GM23338 (cell line): ENCODE data around the gene GOLGA1. TPM values are rescaled to one million over a fixed set of nuclear protein-coding genes. Genes with fewer than 3 reads are reported as not detected.

Source experiments
- ATAC-seq: fragments of 200-7000 bp; cut with Tn5 transposase; 3 replicates; pipeline ENCODE4 v1.9.1; 2020
- DNase-seq: peaks from one replicate; pipeline ENCODE4 v3.0.0-alpha.2; 2015; ENCODE audit warnings: low spot score
- H2AFZ ChIP-seq: fragments of 200-600 bp; sonication (generic); 2 replicates; pipeline ENCODE4 v1.8.0; 2016; ENCODE audit warnings: antibody characterized with exemption, mild to moderate bottlenecking, moderate library complexity
- H3F3A ChIP-seq: fragments of 200-600 bp; sonication (generic); replicated peaks from 2 replicates; pipeline ENCODE4 v1.8.0; 2017; ENCODE audit warnings: antibody characterized with exemption, mixed run types, low read depth
- H3K27ac ChIP-seq: fragments of 200-600 bp; sonication (generic); 2 replicates; pipeline ENCODE4 v1.6.1; 2016; ENCODE audit warnings: low read depth
- H3K27me3 ChIP-seq: fragments of 200-600 bp; sonication (generic); 2 replicates; pipeline ENCODE4 v1.8.0; 2016; ENCODE audit warnings: mild to moderate bottlenecking, mixed run types, moderate library complexity; ENCODE audit not compliant: insufficient read depth
- H3K36me3 ChIP-seq: fragments of 200-600 bp; sonication (generic); 2 replicates; pipeline ENCODE4 v1.8.0; 2016; ENCODE audit warnings: mild to moderate bottlenecking; ENCODE audit not compliant: insufficient read depth
- H3K4me1 ChIP-seq: fragments of 200-600 bp; sonication (generic); 2 replicates; pipeline ENCODE4 v1.8.0; 2016; ENCODE audit warnings: mild to moderate bottlenecking, moderate library complexity; ENCODE audit not compliant: insufficient read depth
- H3K4me2 ChIP-seq: fragments of 200-600 bp; sonication (generic); 2 replicates; pipeline ENCODE4 v1.7.1; 2017; ENCODE audit warnings: mixed run types
- H3K4me3 ChIP-seq: fragments of 200-600 bp; sonication (generic); 2 replicates; pipeline ENCODE4 v1.6.1; 2016; ENCODE audit warnings: mixed run types
- H3K79me2 ChIP-seq: fragments of 200-600 bp; sonication (generic); replicated peaks from 2 replicates; pipeline ENCODE4 v1.8.0; 2017; ENCODE audit warnings: mild to moderate bottlenecking; ENCODE audit not compliant: insufficient read depth
- H3K9me2 ChIP-seq: fragments of 200-600 bp; sonication (generic); 2 replicates; pipeline ENCODE4 v1.8.0; 2017; ENCODE audit not compliant: insufficient read depth
- H4K20me1 ChIP-seq: fragments of 200-600 bp; sonication (generic); replicated peaks from 2 replicates; pipeline ENCODE4 v1.8.0; 2017; ENCODE audit warnings: mild to moderate bottlenecking; ENCODE audit not compliant: insufficient read depth
- H3K27ac Mint-ChIP-seq: 2 replicates; pipeline ENCODE4 v1.8.0; 2020; ENCODE audit warnings: inconsistent platforms, mild to moderate bottlenecking, moderate library complexity, mixed read lengths
- H3K27me3 Mint-ChIP-seq: 3 replicates; pipeline ENCODE4 v1.8.0; 2022; ENCODE audit warnings: low read depth, mild to moderate bottlenecking, moderate library complexity, mixed read lengths, inconsistent platforms; ENCODE audit not compliant: insufficient read depth, poor library complexity
- H3K36me3 Mint-ChIP-seq: 3 replicates; pipeline ENCODE4 v1.8.0; 2021; ENCODE audit warnings: low read depth, mild to moderate bottlenecking, inconsistent platforms, moderate library complexity, mixed read lengths
- H3K4me1 Mint-ChIP-seq: 3 replicates; pipeline ENCODE4 v1.8.0; 2020; ENCODE audit warnings: mild to moderate bottlenecking, inconsistent platforms, mixed read lengths
- H3K4me3 Mint-ChIP-seq: 3 replicates; pipeline ENCODE4 v1.8.0; 2021; ENCODE audit warnings: moderate library complexity, mild to moderate bottlenecking, inconsistent platforms, mixed read lengths
- H3K9me3 Mint-ChIP-seq: 3 replicates; pipeline ENCODE4 v1.8.0; 2020; ENCODE audit warnings: moderate library complexity, mild to moderate bottlenecking, inconsistent platforms, mixed read lengths
- EZH2 ChIP-seq: fragments of 200-600 bp; sonication (generic); IDR thresholded peaks from one replicate; pipeline ENCODE4 v1.8.0; 2017; ENCODE audit warnings: antibody characterized with exemption, mild to moderate bottlenecking, low read depth; ENCODE audit not compliant: unreplicated experiment
- STAT1 ChIP-seq: IDR thresholded peaks from one replicate; pipeline ENCODE4 v1.6.1; 2016; ENCODE audit warnings: antibody characterized with exemption; ENCODE audit not compliant: unreplicated experiment
- ZNF114 ChIP-seq: fragments of 250-450 bp; sonication (Bioruptor Pico); IDR thresholded peaks from 2 replicates; pipeline ENCODE4 v1.5.0; 2020; ENCODE audit warnings: mild to moderate bottlenecking, moderate library complexity
- polyA plus RNA-seq: library from polyadenylated mRNA; unstranded; fragments of >200 nt; fragmentation: Nextera tagmentation; extraction: Ambion mirVana; gene quantifications from 2 replicates; pipeline ENCODE4 v1.2.1, GENCODE V29; 2016
- total RNA-seq: library from RNA; depleted of rRNA; stranded (reverse); fragments of >200 nt; shearing (Covaris generic); gene quantifications from 2 replicates; pipeline ENCODE4 v1.2.3, GENCODE V29; 2014
- TF ChIP-seq, protein P1 (sequence below), 2 experiments: fragments of 200-600 bp in 1 of 2; sonication (generic) in 1 of 2; conservative IDR thresholded peaks; 2 replicates each; pipeline versions ENCODE4 v1.5.1 to v1.6.1; 2016 to 2017; ENCODE audit warnings: antibody characterized with exemption in 2 of 2, low read depth in 2 of 2, mild to moderate bottlenecking in 2 of 2, moderate library complexity in 1 of 2
- TF ChIP-seq, protein P2 (sequence below): IDR thresholded peaks from 2 replicates; pipeline ENCODE4 v1.6.1; 2016; ENCODE audit warnings: antibody characterized with exemption
- TF ChIP-seq, protein P3 (sequence below): fragments of 250-450 bp; sonication (Bioruptor Pico); IDR thresholded peaks from 2 replicates; pipeline ENCODE4 v1.5.0; 2020; ENCODE audit warnings: mild to moderate bottlenecking, moderate library complexity
- TF ChIP-seq, protein P4 (sequence below): IDR thresholded peaks from one replicate; pipeline ENCODE4 v1.6.1; 2018; ENCODE audit warnings: antibody characterized with exemption; ENCODE audit not compliant: unreplicated experiment

The GOLGA1 gene
- total and polyA plus RNA-seq, 2 experiments from 2014 or later = 6.1 to 8.0 TPM

DNA sequence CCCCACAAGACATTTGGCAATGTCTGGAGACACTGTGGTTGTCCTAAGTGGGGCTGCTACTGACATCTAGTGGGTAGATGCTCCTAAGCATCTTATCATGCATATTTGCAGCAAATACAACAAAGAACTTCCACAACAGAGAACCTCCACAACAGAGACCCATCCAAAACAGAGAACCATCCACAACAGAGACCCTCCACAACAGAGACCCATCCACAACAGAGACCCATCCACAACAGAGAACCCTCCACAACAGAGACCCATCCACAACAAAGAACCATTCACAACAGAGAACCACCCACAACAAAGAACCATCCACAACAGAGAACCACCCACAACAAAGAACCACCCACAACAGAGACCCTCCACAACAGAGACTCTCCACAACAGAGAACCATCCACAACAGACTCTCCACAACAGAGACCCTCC, 46.1 kb downstream of the GOLGA1 start:
- no peaks in the 10 kb centered on the region for H3K27me3 ChIP-seq
- H3K4me2 ChIP-seq = no peak overlapping the region
- TF ChIP-seq STAT1 = no peak
- TF ChIP-seq, protein P1, sequence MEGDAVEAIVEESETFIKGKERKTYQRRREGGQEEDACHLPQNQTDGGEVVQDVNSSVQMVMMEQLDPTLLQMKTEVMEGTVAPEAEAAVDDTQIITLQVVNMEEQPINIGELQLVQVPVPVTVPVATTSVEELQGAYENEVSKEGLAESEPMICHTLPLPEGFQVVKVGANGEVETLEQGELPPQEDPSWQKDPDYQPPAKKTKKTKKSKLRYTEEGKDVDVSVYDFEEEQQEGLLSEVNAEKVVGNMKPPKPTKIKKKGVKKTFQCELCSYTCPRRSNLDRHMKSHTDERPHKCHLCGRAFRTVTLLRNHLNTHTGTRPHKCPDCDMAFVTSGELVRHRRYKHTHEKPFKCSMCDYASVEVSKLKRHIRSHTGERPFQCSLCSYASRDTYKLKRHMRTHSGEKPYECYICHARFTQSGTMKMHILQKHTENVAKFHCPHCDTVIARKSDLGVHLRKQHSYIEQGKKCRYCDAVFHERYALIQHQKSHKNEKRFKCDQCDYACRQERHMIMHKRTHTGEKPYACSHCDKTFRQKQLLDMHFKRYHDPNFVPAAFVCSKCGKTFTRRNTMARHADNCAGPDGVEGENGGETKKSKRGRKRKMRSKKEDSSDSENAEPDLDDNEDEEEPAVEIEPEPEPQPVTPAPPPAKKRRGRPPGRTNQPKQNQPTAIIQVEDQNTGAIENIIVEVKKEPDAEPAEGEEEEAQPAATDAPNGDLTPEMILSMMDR (conservative IDR thresholded peaks at IDR 0.05; ENCODE audit: low read depth in 2 of 2) = peak; percentile 60 to 84
- 0 out of 2 replicates have a peak overlapping the region, but pooled peaks have one; percentile 63 for H2AFZ ChIP-seq
- 0 out of 2 replicates have a peak, but pooled peaks cover 4% of the 10 kb centered on the region for H3F3A ChIP-seq
- H3K79me2 ChIP-seq = no peaks in the 10 kb centered on the region
- Mint-ChIP-seq H3K27me3 (peaks cover 12% of the 10 kb centered on the region), H3K9me3 (no peaks in the 10 kb centered on the region), H3K27ac (no peak overlapping the region), H3K4me3 (no peak overlapping the region), H3K4me1 (peaks cover 8% of the 10 kb centered on the region), H3K36me3 (peaks cover 4% of the 10 kb centered on the region; the same call in 1 of the 3 replicates)
- peak; percentile 77 for DNase-seq
- H3K4me1 ChIP-seq = peaks cover 9% of the 10 kb centered on the region
- 0 out of 2 replicates have a peak, but pooled peaks cover 5% of the 10 kb centered on the region for H3K36me3 ChIP-seq
- no peak overlapping the region for H3K27ac ChIP-seq
- ATAC-seq = peak; percentile 94
- no peaks in the 10 kb centered on the region for H3K9me2 ChIP-seq
- H4K20me1 ChIP-seq = peaks cover 3% of the 10 kb centered on the region; the same call in 1 of the 2 replicates
- no peak overlapping the region for H3K4me3 ChIP-seq

DNA sequence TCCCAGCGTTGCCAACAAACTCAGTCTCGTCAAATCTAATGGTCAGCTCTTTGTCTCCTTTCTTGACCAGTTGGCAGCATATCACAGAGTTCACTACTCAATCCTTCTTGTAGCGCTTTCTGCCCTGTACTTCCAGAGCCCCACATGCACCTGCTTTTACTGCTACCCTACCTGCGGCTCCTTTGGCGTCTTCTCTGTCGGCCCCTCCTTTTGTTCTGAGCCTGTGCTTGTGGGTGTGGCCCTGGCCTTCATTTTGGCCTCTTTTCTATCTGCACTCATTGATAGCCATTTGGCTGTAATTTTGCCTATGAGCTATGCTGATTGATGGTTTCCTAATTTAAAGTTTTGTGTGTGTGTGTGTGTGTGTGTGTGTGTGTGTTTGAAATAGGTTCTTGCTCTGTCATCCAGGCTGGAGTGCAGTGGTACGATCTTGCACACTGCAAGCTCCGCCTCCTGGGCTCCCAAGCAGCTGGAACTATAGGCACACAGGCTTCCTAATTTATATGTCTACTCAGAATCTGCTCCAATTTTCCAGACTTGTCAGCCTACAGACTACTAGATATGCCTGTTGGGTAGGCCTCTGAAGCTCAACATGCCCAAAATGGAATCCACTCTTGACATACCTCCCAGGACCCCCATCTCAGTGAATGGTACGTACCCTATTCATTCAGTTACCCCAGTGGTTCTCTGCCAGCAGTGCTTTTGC, 46.7 kb downstream of the GOLGA1 start:
- DNase-seq = peak; percentile 24
- H3K27ac Mint-ChIP-seq = peak overlapping the region; percentile 23; the same call in 1 of the 2 replicates
- Histone ChIP-seq H3K9me2 (no peaks in the 10 kb centered on the region), H3K4me2 (no peak overlapping the region), H3K79me2 (no peaks in the 10 kb centered on the region), H3K27me3 (no peaks in the 10 kb centered on the region), H3K36me3 (0 out of 2 replicates have a peak, but pooled peaks cover 5% of the 10 kb centered on the region), H2AFZ (0 out of 2 replicates have a peak overlapping the region, but pooled peaks have one; percentile 63), H3K4me1 (peaks cover 9% of the 10 kb centered on the region), H3K27ac (no peak overlapping the region), H3F3A (0 out of 2 replicates have a peak, but pooled peaks cover 4% of the 10 kb centered on the region), H3K4me3 (no peak overlapping the region), H4K20me1 (peaks cover 3% of the 10 kb centered on the region; the same call in 1 of the 2 replicates)
- H3K4me3 Mint-ChIP-seq = no peak overlapping the region
- H3K9me3 Mint-ChIP-seq = no peaks in the 10 kb centered on the region
- peaks cover 8% of the 10 kb centered on the region for H3K4me1 Mint-ChIP-seq
- H3K36me3 Mint-ChIP-seq = peaks cover 4% of the 10 kb centered on the region; the same call in 1 of the 3 replicates
- ATAC-seq = peak; percentile 80
- peaks cover 13% of the 10 kb centered on the region for H3K27me3 Mint-ChIP-seq
- TF ChIP-seq, protein P2, sequence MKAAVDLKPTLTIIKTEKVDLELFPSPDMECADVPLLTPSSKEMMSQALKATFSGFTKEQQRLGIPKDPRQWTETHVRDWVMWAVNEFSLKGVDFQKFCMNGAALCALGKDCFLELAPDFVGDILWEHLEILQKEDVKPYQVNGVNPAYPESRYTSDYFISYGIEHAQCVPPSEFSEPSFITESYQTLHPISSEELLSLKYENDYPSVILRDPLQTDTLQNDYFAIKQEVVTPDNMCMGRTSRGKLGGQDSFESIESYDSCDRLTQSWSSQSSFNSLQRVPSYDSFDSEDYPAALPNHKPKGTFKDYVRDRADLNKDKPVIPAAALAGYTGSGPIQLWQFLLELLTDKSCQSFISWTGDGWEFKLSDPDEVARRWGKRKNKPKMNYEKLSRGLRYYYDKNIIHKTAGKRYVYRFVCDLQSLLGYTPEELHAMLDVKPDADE = no peak
- TF ChIP-seq, protein P3, sequence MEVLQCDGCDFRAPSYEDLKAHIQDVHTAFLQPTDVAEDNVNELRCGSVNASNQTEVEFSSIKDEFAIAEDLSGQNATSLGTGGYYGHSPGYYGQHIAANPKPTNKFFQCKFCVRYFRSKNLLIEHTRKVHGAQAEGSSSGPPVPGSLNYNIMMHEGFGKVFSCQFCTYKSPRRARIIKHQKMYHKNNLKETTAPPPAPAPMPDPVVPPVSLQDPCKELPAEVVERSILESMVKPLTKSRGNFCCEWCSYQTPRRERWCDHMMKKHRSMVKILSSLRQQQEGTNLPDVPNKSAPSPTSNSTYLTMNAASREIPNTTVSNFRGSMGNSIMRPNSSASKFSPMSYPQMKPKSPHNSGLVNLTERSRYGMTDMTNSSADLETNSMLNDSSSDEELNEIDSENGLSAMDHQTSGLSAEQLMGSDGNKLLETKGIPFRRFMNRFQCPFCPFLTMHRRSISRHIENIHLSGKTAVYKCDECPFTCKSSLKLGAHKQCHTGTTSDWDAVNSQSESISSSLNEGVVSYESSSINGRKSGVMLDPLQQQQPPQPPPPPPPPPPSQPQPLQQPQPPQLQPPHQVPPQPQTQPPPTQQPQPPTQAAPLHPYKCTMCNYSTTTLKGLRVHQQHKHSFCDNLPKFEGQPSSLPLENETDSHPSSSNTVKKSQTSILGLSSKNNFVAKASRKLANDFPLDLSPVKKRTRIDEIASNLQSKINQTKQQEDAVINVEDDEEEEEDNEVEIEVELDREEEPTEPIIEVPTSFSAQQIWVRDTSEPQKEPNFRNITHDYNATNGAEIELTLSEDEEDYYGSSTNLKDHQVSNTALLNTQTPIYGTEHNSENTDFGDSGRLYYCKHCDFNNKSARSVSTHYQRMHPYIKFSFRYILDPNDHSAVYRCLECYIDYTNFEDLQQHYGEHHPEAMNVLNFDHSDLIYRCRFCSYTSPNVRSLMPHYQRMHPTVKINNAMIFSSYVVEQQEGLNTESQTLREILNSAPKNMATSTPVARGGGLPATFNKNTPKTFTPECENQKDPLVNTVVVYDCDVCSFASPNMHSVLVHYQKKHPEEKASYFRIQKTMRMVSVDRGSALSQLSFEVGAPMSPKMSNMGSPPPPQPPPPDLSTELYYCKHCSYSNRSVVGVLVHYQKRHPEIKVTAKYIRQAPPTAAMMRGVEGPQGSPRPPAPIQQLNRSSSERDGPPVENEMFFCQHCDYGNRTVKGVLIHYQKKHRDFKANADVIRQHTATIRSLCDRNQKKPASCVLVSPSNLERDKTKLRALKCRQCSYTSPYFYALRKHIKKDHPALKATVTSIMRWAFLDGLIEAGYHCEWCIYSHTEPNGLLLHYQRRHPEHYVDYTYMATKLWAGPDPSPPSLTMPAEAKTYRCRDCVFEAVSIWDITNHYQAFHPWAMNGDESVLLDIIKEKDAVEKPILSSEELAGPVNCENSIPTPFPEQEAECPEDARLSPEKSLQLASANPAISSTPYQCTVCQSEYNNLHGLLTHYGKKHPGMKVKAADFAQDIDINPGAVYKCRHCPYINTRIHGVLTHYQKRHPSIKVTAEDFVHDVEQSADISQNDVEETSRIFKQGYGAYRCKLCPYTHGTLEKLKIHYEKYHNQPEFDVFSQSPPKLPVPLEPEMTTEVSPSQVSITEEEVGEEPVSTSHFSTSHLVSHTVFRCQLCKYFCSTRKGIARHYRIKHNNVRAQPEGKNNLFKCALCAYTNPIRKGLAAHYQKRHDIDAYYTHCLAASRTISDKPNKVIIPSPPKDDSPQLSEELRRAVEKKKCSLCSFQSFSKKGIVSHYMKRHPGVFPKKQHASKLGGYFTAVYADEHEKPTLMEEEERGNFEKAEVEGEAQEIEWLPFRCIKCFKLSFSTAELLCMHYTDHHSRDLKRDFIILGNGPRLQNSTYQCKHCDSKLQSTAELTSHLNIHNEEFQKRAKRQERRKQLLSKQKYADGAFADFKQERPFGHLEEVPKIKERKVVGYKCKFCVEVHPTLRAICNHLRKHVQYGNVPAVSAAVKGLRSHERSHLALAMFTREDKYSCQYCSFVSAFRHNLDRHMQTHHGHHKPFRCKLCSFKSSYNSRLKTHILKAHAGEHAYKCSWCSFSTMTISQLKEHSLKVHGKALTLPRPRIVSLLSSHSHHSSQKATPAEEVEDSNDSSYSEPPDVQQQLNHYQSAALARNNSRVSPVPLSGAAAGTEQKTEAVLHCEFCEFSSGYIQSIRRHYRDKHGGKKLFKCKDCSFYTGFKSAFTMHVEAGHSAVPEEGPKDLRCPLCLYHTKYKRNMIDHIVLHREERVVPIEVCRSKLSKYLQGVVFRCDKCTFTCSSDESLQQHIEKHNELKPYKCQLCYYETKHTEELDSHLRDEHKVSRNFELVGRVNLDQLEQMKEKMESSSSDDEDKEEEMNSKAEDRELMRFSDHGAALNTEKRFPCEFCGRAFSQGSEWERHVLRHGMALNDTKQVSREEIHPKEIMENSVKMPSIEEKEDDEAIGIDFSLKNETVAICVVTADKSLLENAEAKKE (CRISPR knock-in tag) = no peak
- TF ChIP-seq ZNF114 (CRISPR knock-in tag) (no peak), EZH2 (no peak)
- TF ChIP-seq, protein P4, sequence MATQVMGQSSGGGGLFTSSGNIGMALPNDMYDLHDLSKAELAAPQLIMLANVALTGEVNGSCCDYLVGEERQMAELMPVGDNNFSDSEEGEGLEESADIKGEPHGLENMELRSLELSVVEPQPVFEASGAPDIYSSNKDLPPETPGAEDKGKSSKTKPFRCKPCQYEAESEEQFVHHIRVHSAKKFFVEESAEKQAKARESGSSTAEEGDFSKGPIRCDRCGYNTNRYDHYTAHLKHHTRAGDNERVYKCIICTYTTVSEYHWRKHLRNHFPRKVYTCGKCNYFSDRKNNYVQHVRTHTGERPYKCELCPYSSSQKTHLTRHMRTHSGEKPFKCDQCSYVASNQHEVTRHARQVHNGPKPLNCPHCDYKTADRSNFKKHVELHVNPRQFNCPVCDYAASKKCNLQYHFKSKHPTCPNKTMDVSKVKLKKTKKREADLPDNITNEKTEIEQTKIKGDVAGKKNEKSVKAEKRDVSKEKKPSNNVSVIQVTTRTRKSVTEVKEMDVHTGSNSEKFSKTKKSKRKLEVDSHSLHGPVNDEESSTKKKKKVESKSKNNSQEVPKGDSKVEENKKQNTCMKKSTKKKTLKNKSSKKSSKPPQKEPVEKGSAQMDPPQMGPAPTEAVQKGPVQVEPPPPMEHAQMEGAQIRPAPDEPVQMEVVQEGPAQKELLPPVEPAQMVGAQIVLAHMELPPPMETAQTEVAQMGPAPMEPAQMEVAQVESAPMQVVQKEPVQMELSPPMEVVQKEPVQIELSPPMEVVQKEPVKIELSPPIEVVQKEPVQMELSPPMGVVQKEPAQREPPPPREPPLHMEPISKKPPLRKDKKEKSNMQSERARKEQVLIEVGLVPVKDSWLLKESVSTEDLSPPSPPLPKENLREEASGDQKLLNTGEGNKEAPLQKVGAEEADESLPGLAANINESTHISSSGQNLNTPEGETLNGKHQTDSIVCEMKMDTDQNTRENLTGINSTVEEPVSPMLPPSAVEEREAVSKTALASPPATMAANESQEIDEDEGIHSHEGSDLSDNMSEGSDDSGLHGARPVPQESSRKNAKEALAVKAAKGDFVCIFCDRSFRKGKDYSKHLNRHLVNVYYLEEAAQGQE = no peak
